NCI-H1048 (cell line): ENCODE data around the gene BRF1.

Experiments used
- DNase-seq: peaks from one replicate; lab custom pipeline; 2025; lab: John Stamatoyannopoulos, UW

Gene BRF1

GRCh38 chr14:105171004-105171673, 129.7 kb downstream of the BRF1 start:
- no peak for DNase-seq

- DNase-seq: no peak
These were observed 130.8 kb downstream of the BRF1 start for GRCh38 chr14:105169776-105170655.

- no peak for DNase-seq
These were observed 131.8 kb downstream of the BRF1 start for GRCh38 chr14:105168979-105169507.

- DNase-seq: no peak
These were observed 132.3 kb downstream of the BRF1 start, which contains the start of gene JAG2 for GRCh38 chr14:105168496-105168978. TSS of gene JAG2 (minus strand) at chr14:105168776. CDS start at chr14:105168420, 356 bp downstream.

- no peak for DNase-seq
These were observed 132.7 kb downstream of the BRF1 start for GRCh38 chr14:105168093-105168420.

- DNase-seq: no peak
These were observed 133.3 kb downstream of the BRF1 start for GRCh38 chr14:105167303-105168092.

GRCh38 chr14:105166571-105167302, 134.1 kb downstream of the BRF1 start:
- no peak for DNase-seq

GRCh38 chr14:105165761-105166485, 134.9 kb downstream of the BRF1 start:
- DNase-seq: no peak

GRCh38 chr14:105165134-105165704, 135.6 kb downstream of the BRF1 start:
- no peak for DNase-seq

GRCh38 chr14:105163040-105163742, 137.6 kb downstream of the BRF1 start:
- no peak for DNase-seq

GRCh38 chr14:105162669-105162979, 138.2 kb downstream of the BRF1 start:
- no peak for DNase-seq

- no peak for DNase-seq
These were observed 138.7 kb downstream of the BRF1 start for GRCh38 chr14:105161964-105162668.

GRCh38 chr14:105161309-105161708, 139.5 kb downstream of the BRF1 start:
- DNase-seq: no peak

GRCh38 chr14:105160776-105161175, 140.0 kb downstream of the BRF1 start:
- no peak for DNase-seq

- DNase-seq: no peak
These were observed 141.5 kb downstream of the BRF1 start for GRCh38 chr14:105159344-105159743.
